ENCODE measurements around the gene BBS1.

DNA sequence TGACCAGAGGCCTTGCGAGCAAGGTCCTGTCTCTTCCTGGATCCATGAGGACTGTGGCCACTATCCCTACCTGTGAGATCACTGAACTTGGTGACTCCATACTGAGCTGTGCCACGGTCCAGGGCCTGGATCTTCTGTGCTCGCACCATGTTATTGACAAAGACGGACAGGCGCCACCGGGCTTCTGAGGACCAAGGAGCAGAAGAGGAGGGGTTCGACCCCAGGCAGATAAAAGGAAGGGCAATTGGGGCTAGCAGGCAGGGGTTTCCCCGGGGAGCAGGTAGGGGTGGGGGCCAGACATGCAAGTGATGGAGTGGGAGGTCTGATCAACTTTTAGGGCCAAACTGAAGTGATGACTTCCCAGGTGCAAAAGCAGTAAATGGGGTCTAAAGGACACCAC, 55.8 kb downstream of the BBS1 start:
- TF ChIP-seq, protein P1, sequence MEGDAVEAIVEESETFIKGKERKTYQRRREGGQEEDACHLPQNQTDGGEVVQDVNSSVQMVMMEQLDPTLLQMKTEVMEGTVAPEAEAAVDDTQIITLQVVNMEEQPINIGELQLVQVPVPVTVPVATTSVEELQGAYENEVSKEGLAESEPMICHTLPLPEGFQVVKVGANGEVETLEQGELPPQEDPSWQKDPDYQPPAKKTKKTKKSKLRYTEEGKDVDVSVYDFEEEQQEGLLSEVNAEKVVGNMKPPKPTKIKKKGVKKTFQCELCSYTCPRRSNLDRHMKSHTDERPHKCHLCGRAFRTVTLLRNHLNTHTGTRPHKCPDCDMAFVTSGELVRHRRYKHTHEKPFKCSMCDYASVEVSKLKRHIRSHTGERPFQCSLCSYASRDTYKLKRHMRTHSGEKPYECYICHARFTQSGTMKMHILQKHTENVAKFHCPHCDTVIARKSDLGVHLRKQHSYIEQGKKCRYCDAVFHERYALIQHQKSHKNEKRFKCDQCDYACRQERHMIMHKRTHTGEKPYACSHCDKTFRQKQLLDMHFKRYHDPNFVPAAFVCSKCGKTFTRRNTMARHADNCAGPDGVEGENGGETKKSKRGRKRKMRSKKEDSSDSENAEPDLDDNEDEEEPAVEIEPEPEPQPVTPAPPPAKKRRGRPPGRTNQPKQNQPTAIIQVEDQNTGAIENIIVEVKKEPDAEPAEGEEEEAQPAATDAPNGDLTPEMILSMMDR (conservative IDR thresholded peaks at IDR 0.05; ENCODE audit: low read length) = no peak
- no peak for TF ChIP-seq EZH2phosphoT487 (IDR thresholded peaks at IDR 0.05; ENCODE audit: borderline replicate concordance)
